Endometrium (tissue), 2 donors: ENCODE data around the gene SLC37A1.
"Not testable (repeated sequence)": the region's sequence is repeated elsewhere in the genome, so short reads cannot be mapped to it uniquely, and the experiment has no call there.

ENCODE experiments used
- FAIRE-seq: peaks from 2 replicates; lab custom pipeline; 2012; peaks lifted over from hg19 to GRCh38; lab: Jason Lieb, UNC
- donor health status: control.
- donor health status: control.

SLC37A1 gene

DNA sequence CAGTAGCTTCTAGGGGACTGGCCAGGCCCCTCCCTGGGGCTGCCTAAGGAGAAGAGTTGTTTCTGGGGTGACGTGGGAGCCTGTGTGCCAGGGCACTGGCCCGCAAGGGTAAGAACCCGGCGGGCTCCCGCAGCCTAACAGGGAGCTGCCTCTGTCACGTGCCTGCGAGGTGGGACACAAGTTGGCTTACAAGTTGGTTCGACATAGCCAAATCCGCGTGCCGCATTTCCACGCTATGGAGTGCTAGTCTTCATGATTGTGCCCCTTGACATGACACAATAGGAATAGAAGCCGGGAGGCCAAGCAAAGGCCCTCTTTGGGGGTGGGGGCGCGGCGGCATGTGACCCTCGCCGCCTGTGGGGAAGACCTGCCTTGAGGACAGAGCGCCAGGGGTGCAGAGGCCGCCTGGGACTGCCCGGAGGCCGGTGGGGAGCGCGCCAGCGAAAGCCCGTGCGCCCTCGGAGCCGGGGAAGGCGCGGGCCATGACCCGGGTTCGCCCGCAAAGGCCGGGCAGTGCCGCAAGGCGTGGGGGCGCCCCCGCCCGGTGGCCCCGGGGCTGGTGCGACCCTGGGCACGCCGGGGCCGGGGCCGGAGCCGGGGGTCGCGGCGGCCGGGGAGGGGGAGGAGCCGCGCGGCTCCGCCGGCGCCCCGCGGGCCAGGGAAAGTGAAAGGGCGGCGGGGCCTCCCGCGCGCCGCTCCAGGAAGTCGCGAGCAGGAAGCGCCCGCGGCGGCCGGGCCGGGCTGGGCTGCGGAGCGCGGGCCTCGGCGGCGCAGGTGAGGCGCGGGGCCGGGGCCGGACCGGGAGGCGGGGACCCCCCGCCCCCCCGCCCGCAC is at the start of gene SLC37A1:
SLC37A1 (plus strand) TSS at position 702 of the 834 bp plus-strand sequence. CDS start 4,603 bp downstream, outside the sequence.
- no peak for FAIRE-seq

- FAIRE-seq, result no peak
These were observed 49.7 kb upstream of the SLC37A1 start for GRCh38 chr21:42463861-42464515.

DNA sequence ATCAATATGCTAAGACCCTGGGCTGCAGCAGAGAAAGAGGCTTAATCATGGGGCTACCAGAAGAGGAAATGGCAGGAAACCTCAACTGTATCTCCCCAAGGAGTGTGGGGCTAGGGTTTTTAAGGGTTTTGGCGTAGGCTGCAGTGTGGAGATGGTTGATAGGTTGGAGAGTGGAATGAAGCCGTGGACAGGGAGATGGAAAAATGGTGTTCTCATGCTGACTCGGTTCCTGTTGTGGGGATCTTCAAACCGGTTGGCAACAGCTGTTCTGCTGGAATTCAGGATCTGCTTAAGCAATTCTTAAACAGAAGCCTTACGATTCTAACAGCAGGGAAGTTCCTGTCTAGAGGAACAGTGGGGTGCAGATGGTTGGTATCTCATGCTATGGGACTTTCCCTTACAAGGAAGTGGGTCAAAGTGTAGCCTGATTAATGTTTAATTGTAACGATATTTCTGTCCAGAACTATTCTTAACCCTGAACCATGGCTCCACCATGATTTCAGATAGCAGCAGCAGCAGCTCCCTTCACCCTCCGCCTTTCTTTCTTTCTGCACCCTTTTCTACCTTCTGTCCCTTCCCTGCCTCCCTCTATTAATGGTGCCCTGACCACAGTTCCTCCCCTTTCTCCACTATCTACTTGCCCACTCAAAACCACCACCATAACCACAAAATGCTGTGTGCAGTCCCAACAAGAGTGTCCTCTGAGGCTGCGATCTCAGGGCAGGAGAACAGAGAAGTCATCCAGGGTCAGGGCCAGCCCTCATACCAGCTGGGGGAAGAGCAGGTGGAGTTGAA is 48.4 kb upstream of the SLC37A1 start:
- FAIRE-seq, result no peak

- FAIRE-seq, result no peak
These were observed 47.9 kb upstream of the SLC37A1 start for GRCh38 chr21:42465803-42466127.

GRCh38 chr21:42466700-42467099 is 47.0 kb upstream of the SLC37A1 start:
- no peak for FAIRE-seq

GRCh38 chr21:42467140-42467983 is 46.3 kb upstream of the SLC37A1 start:
- FAIRE-seq, result no peak

DNA sequence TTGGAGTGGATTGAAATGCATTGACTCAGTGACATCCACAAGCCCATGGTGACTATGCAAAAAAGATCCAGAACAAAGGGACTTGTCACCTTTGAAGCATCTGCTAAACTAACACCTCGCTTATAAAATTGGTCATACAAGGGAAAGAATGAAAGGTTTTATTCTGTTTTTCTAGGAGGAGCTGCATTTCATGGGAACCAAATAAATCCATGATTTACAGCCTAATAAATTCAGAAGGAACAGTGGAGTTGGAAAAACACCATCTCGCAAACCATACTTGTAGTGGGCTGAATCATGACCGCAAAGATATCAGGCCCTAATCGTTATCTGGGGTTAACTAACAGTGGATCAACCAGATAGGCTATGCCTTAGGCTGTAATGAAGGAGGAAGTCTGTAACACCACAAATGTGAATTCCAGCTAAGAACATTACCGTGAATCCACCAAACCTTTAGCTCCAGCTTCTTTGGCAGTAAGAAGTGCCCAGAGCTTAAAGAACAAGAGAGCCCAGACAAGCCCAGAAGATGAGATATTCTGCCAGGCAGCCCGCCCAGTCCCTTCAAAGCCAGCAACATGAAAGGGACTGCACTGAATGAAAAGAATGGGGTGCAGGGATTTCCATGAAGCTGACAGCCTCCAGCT is 45.0 kb upstream of the SLC37A1 start:
- FAIRE-seq, result no peak

DNA sequence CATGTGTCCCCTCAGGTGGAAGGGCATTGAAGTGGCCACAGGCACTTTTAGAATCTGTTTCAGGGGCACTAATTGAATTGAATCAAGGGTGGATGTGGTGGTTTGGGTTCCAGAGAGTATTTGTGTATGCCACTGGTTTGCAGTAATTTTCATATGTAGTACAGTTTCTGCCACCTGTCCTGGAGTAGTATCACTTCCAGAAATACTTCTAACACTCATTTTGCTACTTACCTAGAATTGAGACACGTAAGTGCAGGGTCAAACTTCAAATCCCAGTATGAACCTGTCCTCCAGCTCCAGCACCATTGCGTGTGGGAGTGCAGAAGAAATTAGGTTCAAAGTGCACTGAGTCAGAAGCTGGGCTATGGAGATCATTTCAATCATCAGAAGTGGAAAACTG is 44.4 kb upstream of the SLC37A1 start:
- FAIRE-seq, result no peak

DNA sequence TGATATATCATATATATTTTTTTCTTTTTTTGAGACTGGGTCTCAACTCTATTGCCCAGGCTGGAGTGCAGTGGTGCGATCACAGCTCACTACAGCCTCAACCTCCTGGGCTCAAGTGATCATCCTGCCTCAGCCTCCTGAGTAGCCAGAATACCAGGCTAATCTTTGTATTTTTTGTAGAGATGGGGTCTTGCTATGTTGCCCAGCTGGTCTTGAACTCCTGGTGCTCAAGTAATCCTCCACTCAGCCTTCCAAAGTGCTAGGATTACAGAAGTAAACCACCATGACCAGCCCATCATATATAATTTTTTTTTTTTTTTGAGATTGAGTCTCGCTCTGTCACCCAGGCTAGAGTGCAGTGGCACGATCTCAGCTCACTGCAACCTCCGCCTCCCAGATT is 43.9 kb upstream of the SLC37A1 start:
- FAIRE-seq, result not testable (repeated sequence)

DNA sequence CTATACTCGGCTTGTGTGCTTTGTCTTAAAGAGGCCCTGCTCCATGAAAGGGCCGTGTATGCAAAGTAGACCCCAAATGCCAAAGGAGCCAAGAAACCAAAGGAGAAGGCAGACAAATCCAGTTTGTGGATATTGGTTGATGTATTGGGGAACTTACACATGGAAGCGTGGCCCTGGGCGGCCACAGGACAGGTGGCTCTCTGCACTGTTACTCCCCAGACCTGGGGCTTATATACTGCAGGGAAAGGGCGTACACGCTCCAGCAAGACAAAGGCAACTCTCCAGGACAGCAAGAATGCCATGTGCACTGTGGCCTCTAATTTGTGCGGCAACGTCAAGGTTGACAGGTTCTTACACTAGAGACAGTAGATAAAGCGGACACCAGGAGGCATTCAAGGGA is 42.4 kb upstream of the SLC37A1 start:
- no peak for FAIRE-seq

DNA sequence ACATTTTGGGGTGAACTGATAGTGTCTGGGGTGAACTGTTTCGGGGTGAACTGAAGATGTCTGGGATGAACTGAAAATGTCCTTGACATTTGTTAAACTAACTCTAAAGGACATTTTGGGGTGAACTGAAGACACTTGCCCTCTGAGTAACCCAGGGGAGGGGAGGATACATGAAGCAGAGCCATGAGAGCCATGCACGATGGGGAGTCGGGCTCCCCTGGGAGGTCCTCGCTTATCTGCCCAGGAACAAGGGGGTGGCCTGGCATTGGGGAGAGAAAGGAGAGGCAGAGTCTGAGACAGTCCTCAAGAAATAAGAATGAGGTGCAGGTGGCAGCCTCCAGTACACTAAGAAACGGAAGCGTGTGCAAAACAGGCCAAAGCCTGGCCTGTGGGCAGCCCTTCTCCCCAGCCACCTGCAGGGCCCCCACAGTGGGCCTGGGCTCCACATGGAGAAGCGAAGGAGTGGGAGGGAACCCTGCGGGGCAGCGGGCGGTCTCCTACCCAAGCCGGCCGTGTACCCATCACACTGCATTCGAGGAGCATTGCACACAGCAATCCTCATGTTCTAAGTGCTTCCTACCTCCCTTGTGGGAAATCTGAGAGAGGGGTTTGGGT is 41.8 kb upstream of the SLC37A1 start:
- FAIRE-seq, result no peak

- FAIRE-seq, result no peak
These were observed 41.1 kb upstream of the SLC37A1 start for GRCh38 chr21:42472521-42472920.

- no peak for FAIRE-seq
These were observed 40.1 kb upstream of the SLC37A1 start for GRCh38 chr21:42473498-42474042.

GRCh38 chr21:42474043-42474831 is 39.4 kb upstream of the SLC37A1 start:
- no peak for FAIRE-seq

- no peak for FAIRE-seq
These were observed 38.6 kb upstream of the SLC37A1 start for GRCh38 chr21:42475036-42475435.

DNA sequence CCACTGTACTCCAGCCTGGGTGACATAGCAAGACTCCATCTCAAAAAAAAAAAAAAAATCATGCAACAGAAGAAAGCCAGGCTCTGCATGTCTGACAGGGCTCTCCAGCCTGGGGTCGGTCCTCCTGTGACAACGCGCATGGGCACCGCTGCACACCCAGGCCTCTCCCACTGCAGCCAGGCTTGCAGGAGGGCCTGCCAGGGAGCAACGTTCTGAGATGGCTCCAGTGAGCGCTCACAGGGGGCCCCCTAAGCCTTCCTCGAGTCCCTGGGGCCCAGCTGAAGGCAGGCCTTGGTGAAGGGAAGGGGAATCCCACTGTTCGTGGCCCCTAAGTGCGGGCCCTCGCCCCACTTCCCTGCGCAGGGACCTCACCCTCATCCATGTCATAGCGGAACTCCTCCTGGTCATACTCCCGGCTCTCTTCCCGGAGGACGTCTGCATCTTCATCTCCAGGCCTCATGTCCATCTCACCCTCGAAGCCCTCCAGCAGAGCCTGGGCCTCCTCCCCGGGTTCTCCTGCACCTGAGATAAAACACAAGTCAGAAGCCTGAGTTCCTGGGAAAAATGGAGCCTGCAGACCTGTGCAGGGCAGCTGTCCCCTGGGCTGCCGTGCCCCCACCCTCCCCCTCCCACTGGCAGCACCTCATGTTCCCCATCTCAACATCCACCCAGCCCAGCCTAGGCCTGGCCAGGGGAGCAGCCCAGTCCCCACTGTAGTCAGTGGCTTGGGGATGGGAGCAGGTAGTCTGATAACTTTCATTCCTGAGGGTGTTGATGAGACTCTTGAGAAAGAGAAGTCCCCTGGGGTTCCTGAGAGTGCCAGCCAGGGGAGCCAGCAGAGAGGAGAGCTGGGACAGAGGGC is 37.9 kb upstream of the SLC37A1 start:
- FAIRE-seq, result no peak

DNA sequence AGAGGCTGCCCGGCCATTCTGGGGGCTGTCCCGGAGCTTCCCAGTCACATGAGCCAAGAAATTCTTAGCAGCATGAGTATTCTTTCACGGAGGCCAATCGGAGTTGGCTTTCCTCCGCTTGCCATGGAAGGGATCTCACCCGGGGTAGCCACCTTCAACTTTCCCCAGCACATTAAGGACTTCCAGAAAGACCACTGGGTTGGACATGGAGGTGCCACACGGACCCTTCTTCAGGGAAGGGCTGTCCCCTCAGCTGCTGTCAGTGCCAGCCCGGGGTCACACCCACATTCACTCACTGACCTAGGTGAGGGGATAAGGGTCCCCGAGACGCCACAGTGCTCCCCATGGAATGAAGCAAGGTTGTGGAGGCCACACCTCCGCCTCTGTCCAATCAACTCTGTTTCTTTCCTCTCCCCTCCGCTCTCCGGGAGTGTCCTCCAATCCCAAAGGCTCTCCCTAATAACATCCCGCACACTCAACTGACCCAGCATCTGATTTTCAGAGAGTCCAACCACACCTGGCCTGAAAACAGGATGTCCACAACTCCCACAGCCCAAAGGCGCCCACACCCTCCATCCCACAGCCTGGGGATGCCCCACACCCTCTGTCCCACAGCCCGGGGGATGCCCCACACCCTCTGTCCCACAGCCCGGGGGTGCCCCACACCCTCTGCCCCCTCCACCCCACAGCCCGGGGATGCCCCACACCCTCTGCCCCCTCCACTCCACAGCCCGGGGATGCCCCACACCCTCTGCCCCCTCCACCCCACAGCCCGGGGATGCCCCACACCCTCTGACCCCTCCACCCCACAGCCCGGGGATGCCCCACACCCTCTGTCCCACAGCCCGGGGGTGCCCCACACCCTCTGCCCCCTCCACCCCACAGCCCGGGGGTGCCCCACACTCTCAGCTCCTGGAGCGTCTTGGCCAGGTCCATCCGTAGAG is 37.0 kb upstream of the SLC37A1 start:
- no peak for FAIRE-seq

DNA sequence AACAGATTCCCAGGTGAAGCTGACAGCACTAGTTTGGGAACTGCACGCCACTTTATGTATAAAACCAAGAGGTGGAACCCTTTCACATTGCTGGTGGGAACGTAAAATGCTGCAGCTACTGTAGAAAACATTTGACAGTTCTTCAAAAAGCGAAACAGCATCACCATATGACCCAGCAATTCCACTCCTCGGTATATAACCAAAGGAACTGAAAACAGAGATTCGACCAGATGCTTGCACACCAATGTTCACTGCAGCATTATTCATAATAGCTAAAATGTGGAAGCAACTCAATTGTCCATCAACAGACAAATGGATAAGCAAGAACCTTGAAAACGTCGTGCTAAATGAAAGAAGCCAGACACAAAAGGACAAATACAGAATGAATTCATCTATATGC is 35.1 kb upstream of the SLC37A1 start:
- no peak for FAIRE-seq
